Measurements from ENCODE around the gene KRTAP10-12. TPM values are rescaled to one million over a fixed set of nuclear protein-coding genes. Genes with fewer than 3 reads are reported as not detected.

The KRTAP10-12 gene
- total RNA-seq, 2 experiments from 2014 or later, result not detected

- Histone ChIP-seq H3K4me1 (ENCODE audit: insufficient read depth, low read length) (no peaks in the 10 kb centered on the region), H3K36me3 (ENCODE audit: insufficient read depth, low read length) (no peaks in the 10 kb centered on the region), H3K9me3 (ENCODE audit: control insufficient read depth in 1 of 2, insufficient read depth in 1 of 2, low read length in 2 of 2) (peaks cover 0 to 12% of the 10 kb centered on the region in 2 experiments), H3K4me3 (ENCODE audit: low read length) (no peak overlapping the region), H3K27me3 (ENCODE audit: control insufficient read depth in 1 of 2, insufficient read depth in 2 of 2, low read length in 2 of 2) (no peaks in the 10 kb centered on the region), H3K27ac (ENCODE audit: low read depth in 1 of 2, low read length in 2 of 2) (no peak overlapping the region)
- Mint-ChIP-seq H3K27me3 (no peaks in the 10 kb centered on the region), H3K36me3 (ENCODE audit: low read depth) (no peaks in the 10 kb centered on the region), H3K4me3 (no peak overlapping the region), H3K27ac (no peak overlapping the region), H3K9me3 (no peaks in the 10 kb centered on the region), H3K4me1 (ENCODE audit: low read depth) (no peaks in the 10 kb centered on the region)
- TF ChIP-seq CTCF (IDR thresholded peaks at IDR 0.05), result no peak
- no peak for DNase-seq
- ATAC-seq (ENCODE audit: poor library complexity), result no peak
- POLR2A ChIA-PET, result no interaction called here
- CTCF ChIA-PET, result no interaction called here
- intact Hi-C loops (cut with DNase I, micrococcal nuclease), result no loop called here
These were observed 39.5 kb downstream of the KRTAP10-12 start for GRCh38 chr21:44736291-44737004.

- Histone ChIP-seq H3K4me3 (ENCODE audit: low read length) (no peak overlapping the region), H3K36me3 (ENCODE audit: insufficient read depth, low read length) (no peaks in the 10 kb centered on the region), H3K27me3 (ENCODE audit: control insufficient read depth in 1 of 2, insufficient read depth in 2 of 2, low read length in 2 of 2) (no peaks in the 10 kb centered on the region), H3K27ac (ENCODE audit: low read depth in 1 of 2, low read length in 2 of 2) (no peak overlapping the region), H3K9me3 (ENCODE audit: control insufficient read depth in 1 of 2, insufficient read depth in 1 of 2, low read length in 2 of 2) (peaks cover 0 to 12% of the 10 kb centered on the region in 2 experiments), H3K4me1 (ENCODE audit: insufficient read depth, low read length) (no peaks in the 10 kb centered on the region)
- Mint-ChIP-seq H3K36me3 (ENCODE audit: low read depth) (no peaks in the 10 kb centered on the region), H3K4me1 (ENCODE audit: low read depth) (no peaks in the 10 kb centered on the region), H3K9me3 (no peaks in the 10 kb centered on the region), H3K27me3 (no peaks in the 10 kb centered on the region), H3K4me3 (no peak overlapping the region), H3K27ac (no peak overlapping the region)
- no peak for TF ChIP-seq CTCF (IDR thresholded peaks at IDR 0.05)
- ATAC-seq (ENCODE audit: poor library complexity) (no peak), DNase-seq (no peak)
- intact Hi-C loops (cut with DNase I, micrococcal nuclease), result no loop called here
- CTCF ChIA-PET, result no interaction called here
- POLR2A ChIA-PET, result no interaction called here
These were observed 40.9 kb downstream of the KRTAP10-12 start for GRCh38 chr21:44737706-44738354.

- no peak for DNase-seq
- no peak for ATAC-seq (ENCODE audit: poor library complexity)
- no peak for TF ChIP-seq CTCF (IDR thresholded peaks at IDR 0.05)
- Histone ChIP-seq H3K4me1 (ENCODE audit: insufficient read depth, low read length) (no peaks in the 10 kb centered on the region), H3K27ac (ENCODE audit: low read depth in 1 of 2, low read length in 2 of 2) (no peak overlapping the region), H3K4me3 (ENCODE audit: low read length) (no peak overlapping the region), H3K27me3 (ENCODE audit: control insufficient read depth in 1 of 2, insufficient read depth in 2 of 2, low read length in 2 of 2) (no peaks in the 10 kb centered on the region), H3K9me3 (ENCODE audit: control insufficient read depth in 1 of 2, insufficient read depth in 1 of 2, low read length in 2 of 2) (peaks cover 0 to 12% of the 10 kb centered on the region in 2 experiments), H3K36me3 (ENCODE audit: insufficient read depth, low read length) (no peaks in the 10 kb centered on the region)
- Mint-ChIP-seq H3K27ac (no peak overlapping the region), H3K4me3 (no peak overlapping the region), H3K36me3 (ENCODE audit: low read depth) (no peaks in the 10 kb centered on the region), H3K4me1 (ENCODE audit: low read depth) (no peaks in the 10 kb centered on the region), H3K9me3 (no peaks in the 10 kb centered on the region), H3K27me3 (no peaks in the 10 kb centered on the region)
- ChIA-PET CTCF (no interaction called here), POLR2A (no interaction called here)
- intact Hi-C loops (cut with DNase I, micrococcal nuclease), result no loop called here
These were observed 41.6 kb downstream of the KRTAP10-12 start for GRCh38 chr21:44738621-44739020.

All from CD4-positive, alpha-beta T cell (primary cell).